Neuron (in vitro differentiated cells): Measurements from ENCODE around the gene HLA-DRA.
"Not testable (repeated sequence)": the region's sequence is repeated elsewhere in the genome, so short reads cannot be mapped to it uniquely, and the experiment has no call there.

ENCODE experiments used
- H2AFZ ChIP-seq: one replicate; pipeline ENCODE4 v1.6.1; 2013; ENCODE audit warnings: low read depth, mild to moderate bottlenecking, inconsistent platforms, low read length, moderate library complexity
- H3K27me3 ChIP-seq: one replicate; pipeline ENCODE4 v1.6.1; 2013; ENCODE audit warnings: low read length; ENCODE audit not compliant: insufficient read depth
- H3K36me3 ChIP-seq: one replicate; pipeline ENCODE4 v1.6.1; 2013; ENCODE audit warnings: low read length; ENCODE audit not compliant: insufficient read depth
- H3K4me1 ChIP-seq: one replicate; pipeline ENCODE4 v1.6.1; 2013; ENCODE audit warnings: low read length; ENCODE audit not compliant: insufficient read depth
- H3K4me3 ChIP-seq: 2 replicates; pipeline ENCODE4 v1.5.1; 2013; ENCODE audit warnings: mild to moderate bottlenecking, low read length, moderate library complexity
- H3K9me3 ChIP-seq: one replicate; pipeline ENCODE4 v1.6.1; 2013; ENCODE audit warnings: low read length

Gene HLA-DRA

DNA sequence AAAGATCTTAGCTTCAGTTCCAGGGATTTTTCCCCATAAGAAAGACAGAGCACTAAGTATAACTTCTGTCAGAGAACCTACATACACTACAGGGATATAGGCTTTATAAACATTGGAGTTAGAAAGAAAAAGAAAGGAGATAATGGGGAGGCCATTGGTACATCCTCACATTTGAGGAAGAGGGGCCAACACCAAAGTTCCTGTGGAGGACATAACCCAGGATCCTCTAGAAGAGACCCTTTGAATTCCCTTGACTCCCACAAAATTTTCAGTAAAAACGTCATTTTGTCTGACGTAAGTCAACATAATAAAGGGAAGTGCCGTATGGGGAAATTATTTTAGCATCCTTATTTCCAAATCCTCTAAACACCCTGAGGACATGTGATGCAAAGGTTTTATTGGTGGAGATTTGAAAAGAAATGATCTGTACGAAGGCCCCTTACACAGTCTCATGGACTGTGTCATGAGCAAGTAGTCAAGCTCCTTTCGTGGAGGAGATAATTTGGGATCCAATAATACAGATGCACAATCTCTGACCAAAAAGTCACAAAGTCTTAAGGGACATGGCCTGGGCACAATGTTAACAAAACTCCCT lies 33.2 kb downstream of the HLA-DRA start:
- no peaks in the 10 kb centered on the region for H3K4me1 ChIP-seq
- no peaks in the 10 kb centered on the region for H3K36me3 ChIP-seq
- no peak overlapping the region for H2AFZ ChIP-seq
- no peaks in the 10 kb centered on the region for H3K9me3 ChIP-seq
- H3K27me3 ChIP-seq: no peaks in the 10 kb centered on the region
- no peak overlapping the region for H3K4me3 ChIP-seq

- not testable (repeated sequence) for H3K9me3 ChIP-seq, H3K27me3 ChIP-seq, H3K4me3 ChIP-seq, H3K4me1 ChIP-seq, H3K36me3 ChIP-seq, H2AFZ ChIP-seq
These were observed 34.0 kb downstream of the HLA-DRA start for GRCh38 chr6:32473376-32474348.

DNA sequence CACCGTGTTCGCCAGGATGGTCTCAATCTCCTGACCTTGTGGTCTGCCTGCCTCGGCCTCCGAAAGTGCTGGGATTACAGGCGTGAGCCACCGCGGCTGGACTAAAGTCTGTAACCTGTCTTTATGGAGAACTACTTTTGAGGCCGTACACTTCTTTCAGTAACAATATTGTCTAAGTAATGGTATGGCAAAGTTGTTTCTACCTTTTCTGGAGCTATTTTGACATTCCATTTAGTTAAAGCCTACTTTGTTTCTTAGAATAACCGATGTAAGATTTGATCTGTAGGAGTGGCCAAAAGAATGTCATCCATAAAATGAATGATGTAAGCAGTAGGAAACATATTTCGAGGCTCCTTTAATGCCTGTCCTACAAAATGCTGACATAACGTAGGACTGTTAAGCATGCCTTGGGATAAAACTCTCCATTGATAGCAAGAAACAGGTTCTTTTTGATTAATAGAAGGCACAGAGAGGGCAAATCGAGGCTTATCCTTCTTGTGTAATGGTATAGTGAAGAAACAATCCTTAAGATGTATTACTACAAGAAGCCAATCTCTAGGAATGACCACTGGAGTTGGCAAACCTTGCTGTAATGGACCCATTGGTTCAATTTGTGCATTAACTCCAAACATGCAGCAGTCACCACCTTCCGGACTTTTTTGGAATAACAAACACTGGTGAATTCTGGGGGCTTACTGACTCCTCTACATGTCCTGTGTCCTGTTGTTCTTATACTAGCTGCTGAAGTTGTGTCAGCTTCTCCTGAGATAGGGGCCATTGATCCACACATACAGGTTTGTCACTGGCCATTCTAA lies 35.9 kb downstream of the HLA-DRA start:
- no peaks in the 10 kb centered on the region for H3K27me3 ChIP-seq
- H3K36me3 ChIP-seq: no peaks in the 10 kb centered on the region
- H3K9me3 ChIP-seq: no peaks in the 10 kb centered on the region
- H3K4me1 ChIP-seq: no peaks in the 10 kb centered on the region
- no peak overlapping the region for H3K4me3 ChIP-seq
- no peak overlapping the region for H2AFZ ChIP-seq

DNA sequence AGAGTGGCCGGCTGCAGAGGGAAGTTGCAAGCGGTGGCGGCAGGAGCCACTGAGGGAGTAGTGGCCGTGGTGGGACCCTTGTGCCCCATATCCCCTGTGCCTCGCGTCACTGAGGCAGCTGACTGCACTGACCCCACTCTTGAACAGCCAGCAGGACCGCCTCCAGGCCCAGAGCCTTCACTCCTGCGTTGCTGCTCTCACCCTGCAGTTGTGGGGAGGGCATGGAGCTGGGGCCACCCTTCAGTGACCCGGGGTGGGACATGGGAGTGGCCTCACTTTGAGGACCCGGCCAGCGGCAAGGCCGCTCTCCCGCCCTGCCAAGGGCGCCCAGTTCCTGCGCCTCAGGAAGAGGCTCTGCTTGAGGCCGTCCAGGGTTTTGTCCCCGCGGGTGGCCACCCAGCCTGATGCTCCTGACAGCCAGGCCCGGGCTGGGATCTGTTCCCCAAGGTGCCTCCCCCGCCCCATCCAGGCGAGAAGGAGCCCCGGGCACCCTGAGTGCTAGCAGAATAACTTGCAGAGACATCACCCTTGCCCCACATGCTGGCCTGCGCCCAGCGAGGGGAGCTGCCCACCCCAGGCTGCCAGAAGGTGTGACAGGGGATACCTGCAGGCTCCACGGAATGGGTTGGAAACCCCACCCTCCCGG lies 44.4 kb downstream of the HLA-DRA start:
- Histone ChIP-seq H3K4me3 (no peak overlapping the region), H2AFZ (no peak overlapping the region), H3K9me3 (no peaks in the 10 kb centered on the region), H3K36me3 (no peaks in the 10 kb centered on the region), H3K27me3 (peaks cover 2% of the 10 kb centered on the region), H3K4me1 (no peaks in the 10 kb centered on the region)

- H3K27me3 ChIP-seq: peaks cover 2% of the 10 kb centered on the region
- no peaks in the 10 kb centered on the region for H3K36me3 ChIP-seq
- no peak overlapping the region for H2AFZ ChIP-seq
- H3K4me3 ChIP-seq: no peak overlapping the region
- H3K9me3 ChIP-seq: no peaks in the 10 kb centered on the region
- no peaks in the 10 kb centered on the region for H3K4me1 ChIP-seq
These were observed 44.9 kb downstream of the HLA-DRA start for GRCh38 chr6:32484614-32484998.

DNA sequence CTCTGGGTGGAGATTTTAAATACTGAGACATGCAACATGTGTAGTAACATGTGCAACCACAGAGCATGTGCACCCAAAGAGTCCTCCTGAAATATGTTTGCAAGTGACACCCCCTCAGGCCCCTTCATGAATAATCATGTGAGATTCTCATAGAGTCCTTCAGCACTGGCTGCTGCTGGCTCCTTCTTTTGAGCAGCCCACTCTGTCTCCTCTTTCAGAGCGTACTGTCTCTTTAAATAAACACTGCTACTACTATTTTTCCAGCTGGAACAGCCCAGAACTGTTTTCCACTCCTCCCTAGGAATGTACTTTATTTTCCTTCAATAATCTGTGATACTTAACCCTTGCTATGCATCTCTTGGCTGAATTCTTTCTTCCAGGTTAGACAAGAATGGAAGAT lies 48.4 kb downstream of the HLA-DRA start:
- Histone ChIP-seq H3K27me3 (peaks cover 2% of the 10 kb centered on the region), H3K4me1 (no peaks in the 10 kb centered on the region), H3K36me3 (no peaks in the 10 kb centered on the region), H3K9me3 (no peaks in the 10 kb centered on the region), H2AFZ (no peak overlapping the region), H3K4me3 (no peak overlapping the region)

GRCh38 chr6:32491700-32492099 lies 52.0 kb downstream of the HLA-DRA start:
- Histone ChIP-seq H3K27me3 (no peaks in the 10 kb centered on the region), H3K4me3 (no peak overlapping the region), H3K36me3 (no peaks in the 10 kb centered on the region), H3K9me3 (no peaks in the 10 kb centered on the region), H3K4me1 (no peaks in the 10 kb centered on the region), H2AFZ (no peak overlapping the region)

GRCh38 chr6:32492351-32492750 lies 52.7 kb downstream of the HLA-DRA start:
- Histone ChIP-seq H3K9me3 (no peaks in the 10 kb centered on the region), H3K36me3 (no peaks in the 10 kb centered on the region), H3K4me1 (no peaks in the 10 kb centered on the region), H2AFZ (no peak overlapping the region), H3K27me3 (no peaks in the 10 kb centered on the region), H3K4me3 (no peak overlapping the region)
